GM21737 (cell line): Measurements from ENCODE around the gene CCT2.
"Not testable (repeated sequence)": the region's sequence is repeated elsewhere in the genome, so short reads cannot be mapped to it uniquely, and the experiment has no call there.

Source experiments
- ATAC-seq: cut with Tn5 transposase; IDR thresholded peaks from one replicate; pipeline ENCODE4 v1.9.1; 2021; ENCODE audit warnings: mild to moderate bottlenecking, moderate library complexity; ENCODE audit not compliant: unreplicated experiment

The CCT2 gene

DNA sequence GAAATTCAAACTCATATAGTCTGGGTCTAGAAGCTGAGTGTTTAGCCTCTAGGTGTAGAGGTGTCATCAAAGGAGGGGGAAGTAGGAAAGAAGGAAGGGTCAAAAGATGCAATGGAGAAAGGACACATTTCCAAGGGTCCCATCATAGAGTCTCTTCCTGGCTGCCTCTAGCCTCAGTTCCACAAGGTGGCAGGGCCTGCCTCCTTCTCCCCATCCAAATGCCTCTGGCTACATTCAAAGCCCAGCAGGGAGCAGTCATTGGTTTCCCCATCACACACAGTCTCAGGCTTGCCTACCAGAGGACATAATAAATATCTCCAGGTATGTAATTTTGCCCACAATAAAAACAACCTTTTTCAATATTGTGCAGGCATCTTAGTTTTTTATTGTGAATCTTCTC, 2.1 kb upstream of the CCT2 start:
- ATAC-seq: no peak

DNA sequence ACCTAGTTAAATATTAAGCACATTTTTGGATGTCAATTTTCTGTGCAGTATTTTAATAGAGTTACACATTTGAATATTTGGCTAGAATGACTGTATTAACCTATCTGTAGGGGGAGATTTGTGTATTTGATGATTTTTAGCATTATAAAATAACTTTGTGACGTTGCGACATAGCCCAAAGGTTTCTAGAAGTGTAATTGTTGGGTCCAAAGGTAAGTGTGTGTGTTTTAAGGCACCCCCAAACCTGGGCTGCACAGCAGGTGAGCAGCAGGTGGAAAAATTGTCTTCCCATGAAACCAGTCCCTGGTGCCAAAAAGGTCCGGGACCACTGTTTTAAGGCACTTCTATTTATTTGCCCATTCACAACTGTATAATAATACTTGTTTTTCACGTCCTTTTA, 3.3 kb downstream of the CCT2 start:
- ATAC-seq: no peak

DNA sequence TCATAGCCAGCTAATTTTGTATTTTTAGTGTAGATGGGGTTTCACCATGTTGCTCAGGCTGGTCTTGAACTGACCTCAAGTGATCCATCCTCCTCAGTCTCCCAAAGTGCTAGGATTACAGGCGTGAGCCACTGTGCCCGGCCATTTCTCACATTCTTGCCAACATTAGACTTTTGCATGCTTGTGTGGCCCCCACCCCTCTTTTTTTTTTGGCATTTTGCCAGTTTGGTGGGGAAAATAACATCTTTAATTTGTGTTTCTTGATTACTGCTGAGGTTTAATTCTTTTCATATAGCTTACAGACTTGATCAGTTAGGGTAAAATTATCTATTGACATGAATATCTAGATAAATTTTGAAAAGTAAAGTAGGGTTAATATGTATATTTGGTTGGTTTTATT, 3.8 kb downstream of the CCT2 start:
- ATAC-seq: no peak

DNA sequence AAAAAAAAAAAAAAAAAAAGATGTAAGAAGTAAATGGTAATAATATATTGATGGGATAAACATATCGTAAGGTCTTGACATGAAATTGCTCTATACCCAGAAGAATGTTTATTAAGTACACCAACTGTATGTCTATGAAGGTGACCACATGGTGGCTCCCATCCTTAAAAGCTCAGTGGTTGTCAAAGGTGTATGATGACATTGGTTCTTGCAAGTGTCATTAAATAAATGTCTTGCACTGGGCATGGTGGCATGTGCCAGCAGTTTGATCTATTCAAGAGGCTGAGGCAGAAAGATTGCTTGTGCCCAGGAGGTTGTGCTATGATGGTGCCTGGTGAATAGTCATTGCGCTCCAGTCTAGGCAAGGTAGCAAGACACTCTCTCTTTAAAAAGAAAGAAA, 10.4 kb downstream of the CCT2 start:
- no peak for ATAC-seq

DNA sequence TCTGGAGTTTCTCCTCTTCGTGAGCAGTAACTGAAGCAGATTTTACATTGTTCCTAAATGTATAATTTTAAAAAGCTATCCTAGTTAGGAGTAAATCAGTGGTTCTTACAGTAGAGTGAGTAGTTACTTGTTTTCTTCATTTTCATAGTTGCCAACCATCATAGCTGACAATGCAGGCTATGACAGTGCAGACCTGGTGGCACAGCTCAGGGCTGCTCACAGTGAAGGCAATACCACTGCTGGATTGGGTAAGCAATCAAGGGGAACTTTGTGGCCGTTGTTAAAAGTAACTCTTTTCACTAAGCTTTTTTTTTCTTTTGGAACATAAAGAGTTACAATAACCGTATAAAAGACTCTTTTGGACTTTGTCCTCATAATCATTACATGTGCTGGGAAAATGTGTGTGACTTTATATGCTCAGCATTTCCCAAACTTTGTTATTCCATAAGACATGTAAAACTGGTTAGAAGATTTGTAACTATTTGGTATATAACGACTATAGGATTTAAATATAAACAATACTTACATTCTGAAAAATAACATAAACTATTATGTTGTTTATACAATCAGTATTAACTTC, 13.0 kb downstream of the CCT2 start:
- no peak for ATAC-seq

DNA sequence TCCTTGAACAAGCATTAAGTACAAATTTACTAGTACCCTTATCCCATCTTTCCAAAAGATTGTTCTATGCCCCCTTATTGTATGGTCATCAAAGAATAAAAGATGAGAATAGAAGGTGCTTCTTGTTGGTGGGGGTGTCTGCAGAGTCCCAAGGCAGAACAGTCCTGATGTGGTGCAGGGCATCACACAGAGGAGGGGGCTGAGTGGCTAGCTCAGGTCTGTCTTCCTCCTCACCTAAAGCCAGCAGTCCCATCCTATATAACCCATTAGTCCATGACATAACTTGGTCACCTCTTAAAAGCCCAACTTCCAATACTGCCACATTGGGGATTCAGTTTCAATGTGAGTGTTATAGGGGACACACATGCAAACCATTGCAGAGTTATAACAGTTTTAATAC, 15.5 kb downstream of the CCT2 start:
- ATAC-seq: no peak

DNA sequence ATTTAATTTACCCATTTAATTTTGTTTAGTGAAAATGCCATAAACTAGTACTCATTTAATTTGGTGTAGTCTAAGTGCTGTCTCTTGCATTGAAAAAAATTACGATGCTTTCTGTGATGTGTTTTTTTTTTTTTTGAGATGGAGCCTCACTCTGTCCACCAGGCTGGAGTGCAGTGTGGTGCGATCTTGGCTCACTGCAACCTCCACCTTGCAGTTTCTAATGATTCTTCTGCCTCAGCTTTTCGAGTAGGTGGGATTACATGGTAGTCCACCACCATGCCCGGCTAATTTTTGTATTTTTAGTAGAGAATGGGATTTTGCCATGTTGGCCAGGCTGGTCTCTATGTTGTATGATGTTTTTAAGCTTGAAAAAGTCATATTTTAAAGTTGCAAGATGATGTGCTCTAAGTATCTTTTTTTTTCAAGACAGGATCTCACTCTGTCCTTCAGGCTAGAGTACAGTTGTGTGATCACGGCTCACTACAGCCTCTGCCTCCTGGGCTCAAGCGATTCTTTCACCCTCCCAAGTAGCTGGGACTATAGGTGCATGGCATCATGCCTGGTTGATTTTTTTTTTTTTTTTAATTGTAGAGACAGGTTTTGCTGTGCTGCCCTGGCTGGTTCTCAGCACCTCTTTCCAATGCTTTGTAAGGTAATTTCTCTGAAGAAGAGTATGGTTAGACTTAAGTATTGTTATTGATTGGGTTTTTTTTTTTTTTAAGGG, 16.9 kb downstream of the CCT2 start:
- ATAC-seq: no peak

DNA sequence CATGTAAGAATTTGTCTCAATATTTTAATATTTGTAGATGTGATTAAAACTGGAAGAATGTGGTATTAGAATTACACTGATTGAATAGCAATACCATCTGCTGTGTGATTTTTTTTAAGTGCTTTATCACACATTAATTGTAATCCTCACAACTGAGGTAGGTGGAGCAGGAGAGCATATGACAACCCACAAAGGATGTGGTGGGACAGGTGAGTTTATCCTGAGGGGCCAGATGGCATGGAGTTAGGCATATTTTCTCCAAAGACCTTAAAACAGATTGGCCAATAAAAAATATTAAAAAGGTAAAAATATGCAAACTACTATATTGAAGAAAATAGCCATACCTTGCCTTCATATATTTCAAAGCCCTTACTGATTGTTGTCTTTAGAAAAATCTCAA, 17.7 kb downstream of the CCT2 start:
- no peak for ATAC-seq

DNA sequence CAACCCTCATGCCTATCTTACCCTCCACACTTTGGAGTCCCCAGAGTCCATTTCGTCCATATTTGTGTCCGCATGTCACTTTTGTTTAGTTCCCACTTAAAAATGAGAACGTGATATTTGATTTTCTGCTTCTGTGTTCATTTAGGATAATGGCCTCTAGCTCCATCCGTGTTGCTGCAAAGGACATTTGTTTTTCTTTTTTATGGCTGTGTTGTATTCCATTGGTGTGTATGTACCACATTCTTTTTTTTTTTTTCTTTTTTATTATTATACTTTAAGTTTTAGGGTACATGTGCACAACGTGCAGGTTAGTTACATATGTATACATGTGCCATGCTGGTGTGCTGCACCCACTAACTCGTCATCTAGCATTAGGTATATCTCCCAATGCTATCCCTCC, 18.3 kb downstream of the CCT2 start:
- ATAC-seq: not testable (repeated sequence)

DNA sequence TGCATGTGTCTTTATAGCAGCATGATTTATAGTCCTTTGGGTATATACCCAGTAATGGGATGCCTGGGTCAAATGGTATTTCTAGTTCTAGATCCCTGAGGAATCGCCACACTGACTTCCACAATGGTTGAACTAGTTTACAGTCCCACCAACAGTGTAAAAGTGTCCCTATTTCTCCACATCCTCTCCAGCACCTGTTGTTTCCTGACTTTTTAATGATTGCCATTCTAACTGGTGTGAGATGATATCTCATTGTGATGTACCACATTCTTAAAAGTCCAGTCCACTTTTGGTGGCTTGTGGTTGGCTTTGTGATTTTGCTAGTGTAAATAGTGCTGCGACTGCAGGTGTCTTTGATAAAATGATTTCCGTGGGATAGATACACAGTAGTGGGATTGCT, 19.0 kb downstream of the CCT2 start:
- not testable (repeated sequence) for ATAC-seq

DNA sequence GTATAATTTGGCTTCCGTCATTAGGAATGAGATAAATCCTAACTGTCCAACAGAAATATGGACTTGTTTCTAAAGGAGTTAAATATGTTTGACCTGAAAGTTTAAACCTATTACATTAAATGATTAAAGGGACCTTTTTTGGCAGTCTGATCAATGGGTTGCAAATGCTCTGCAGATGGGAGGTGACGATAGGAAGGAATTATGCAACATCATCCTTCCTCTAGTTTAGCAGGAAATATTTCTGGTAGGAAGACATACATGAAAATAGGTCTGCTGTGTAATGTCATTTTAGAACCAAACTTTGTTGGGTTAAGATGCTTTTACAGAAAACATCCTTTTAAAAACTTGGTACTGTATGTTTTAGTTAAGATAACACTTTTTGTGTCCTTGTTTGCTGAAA, 22.9 kb downstream of the CCT2 start:
- no peak for ATAC-seq

DNA sequence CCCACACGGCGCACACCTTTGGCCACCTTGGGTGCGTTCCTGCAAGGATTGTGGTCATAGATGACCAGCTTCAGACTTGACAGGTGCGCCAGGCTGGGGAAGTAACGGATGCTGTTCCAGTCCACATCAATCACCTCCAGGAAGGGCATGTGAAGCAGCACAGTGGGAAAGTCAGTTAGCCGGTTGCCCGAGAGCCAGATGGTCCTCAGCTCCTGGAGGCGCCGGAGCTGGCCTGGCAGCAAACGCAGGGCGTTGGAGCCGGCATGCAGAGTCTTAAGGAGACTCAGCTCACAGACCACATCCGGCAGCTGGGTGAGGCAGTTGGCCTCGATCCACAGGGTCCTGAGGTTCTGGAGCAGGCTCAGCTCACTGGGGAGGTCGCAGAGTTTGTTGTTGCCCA, 24.9 kb downstream of the CCT2 start:
- no peak for ATAC-seq

DNA sequence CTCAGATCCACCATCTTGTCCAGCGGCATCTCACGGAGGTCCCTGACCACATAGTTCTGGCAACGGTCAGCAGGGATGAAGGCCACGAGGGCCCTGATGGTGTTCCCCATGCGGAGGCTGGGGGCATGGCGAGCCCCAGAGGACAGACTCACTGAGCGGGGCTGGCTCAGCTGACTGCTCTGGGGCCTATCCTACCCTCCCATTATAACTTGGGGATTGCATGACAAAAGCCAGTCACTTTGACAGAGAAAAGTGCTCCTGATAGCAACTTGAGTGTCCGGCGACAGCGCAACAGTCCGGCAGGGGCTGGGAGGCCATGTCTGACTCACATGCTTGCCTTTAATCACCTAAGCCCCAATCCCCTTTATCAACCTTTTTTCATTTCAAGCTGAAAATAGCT, 25.5 kb downstream of the CCT2 start, which contains the start of gene LRRC10:
Gene LRRC10, minus strand, starts transcription at position 179 of the 400 bp plus-strand sequence. Its CDS starts 69 bp downstream, at position 110.
- ATAC-seq: no peak

DNA sequence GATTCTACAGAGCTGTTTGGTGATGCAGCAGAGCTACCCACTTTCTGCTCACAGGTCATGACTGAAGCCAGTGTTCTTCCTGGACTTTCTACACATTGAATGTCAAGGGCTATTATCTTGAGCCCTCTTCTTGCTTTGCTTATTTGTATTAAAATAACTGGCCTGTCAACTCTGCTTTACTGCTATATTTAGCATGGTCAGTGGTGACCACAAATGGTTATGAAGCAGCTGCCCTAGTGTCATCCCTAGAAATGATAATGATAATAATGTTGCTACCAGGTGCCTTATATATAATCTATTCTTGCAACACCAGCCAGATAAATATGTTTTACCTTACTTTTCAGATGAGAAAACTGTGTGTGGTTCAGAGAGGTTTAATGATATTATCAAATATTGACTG, 28.1 kb downstream of the CCT2 start:
- no peak for ATAC-seq

DNA sequence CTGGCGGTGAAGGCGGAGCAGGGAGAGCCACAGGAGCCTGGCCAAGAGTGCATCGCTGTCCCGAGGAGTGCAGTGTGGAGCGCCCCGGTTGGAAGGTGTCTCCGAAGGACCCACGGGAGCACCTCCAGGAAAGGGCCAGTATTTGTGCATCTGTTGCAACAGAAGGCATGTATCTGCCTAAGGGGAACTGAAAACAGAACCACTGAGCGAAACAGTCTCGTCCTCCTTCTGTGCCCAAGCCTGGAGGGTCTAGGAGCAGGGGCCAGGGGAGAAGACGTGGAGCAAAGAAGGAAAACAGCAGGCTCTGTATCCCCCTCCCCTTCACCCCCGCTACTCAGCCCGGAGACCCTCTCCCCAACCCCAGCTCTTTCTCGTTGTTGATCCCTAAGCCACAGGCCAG, 30.8 kb downstream of the CCT2 start:
- ATAC-seq: no peak

DNA sequence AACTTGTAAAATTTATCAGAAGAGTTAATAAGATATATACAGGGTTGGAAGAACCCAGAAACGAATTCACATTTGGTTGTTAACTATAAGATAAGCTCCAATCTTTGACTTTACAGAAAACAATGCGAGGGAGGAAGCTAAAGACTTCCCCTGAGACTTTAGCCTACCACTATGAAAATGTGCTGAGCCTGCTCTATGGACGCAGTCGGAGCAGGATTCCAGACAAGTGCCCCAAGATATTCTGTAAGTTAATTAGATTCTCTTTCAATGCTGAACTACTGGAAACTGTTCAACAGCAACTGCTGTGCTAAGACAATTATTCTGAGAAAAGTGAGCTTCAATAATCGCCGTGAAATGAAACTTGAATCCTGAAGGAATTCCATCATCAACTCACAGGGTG, 33.8 kb downstream of the CCT2 start:
- ATAC-seq: no peak

DNA sequence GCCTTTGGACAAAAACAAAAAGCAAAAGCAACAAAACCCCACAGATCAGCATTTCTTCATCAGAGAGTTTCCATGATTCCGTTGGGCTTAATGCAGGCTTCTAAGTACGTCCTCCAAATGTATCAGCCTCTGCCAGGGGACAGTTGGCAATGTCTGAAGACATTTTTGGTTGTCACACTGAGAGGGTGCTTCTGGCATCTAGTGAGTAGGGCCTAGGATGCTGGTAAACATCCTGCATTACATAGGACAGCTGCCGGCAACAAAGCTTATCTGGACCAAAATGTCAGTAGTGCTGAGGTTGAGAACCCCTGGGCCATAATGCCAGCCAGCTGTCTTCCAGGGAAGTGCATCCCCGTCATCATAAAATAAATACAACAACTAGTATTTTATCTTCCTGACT, 34.8 kb downstream of the CCT2 start:
- ATAC-seq: no peak

DNA sequence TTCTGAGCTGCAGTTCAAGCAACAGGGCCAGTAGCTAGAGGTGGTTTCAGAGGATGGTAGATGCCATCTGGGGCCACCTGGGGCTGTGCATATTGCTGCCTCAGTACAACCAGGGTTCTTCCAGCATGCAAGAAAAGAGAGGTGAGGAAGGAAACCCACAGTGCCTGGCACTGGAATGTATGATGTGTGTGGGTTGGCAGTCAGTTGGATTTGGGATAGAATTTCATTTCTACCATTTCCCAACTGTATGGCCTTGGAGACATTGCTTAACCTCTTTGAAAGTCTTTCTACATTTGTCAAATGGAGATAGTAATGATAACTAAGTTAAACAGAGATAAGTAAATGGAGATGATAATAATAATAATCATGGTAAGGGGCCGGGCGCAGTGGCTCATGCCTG, 35.7 kb downstream of the CCT2 start:
- ATAC-seq: no peak

DNA sequence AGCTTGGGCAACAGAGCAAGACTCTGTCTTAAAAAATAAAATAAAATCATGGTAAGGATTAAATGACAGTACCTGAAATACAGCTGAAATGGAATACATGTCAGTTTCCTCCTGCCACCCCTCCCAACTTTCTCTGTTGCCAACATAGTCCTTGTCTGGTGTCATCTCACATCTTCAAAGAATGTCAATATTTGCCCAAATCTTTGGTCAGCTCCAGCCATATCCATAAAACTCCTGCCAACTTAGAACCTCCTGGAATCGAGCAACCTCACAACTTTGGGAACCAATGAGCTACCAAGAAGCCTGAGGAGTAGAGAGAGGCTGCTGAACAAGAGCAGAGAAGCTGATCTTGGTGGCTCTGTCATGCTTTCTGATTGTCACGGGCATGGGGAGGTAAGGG, 36.3 kb downstream of the CCT2 start:
- ATAC-seq: no peak

DNA sequence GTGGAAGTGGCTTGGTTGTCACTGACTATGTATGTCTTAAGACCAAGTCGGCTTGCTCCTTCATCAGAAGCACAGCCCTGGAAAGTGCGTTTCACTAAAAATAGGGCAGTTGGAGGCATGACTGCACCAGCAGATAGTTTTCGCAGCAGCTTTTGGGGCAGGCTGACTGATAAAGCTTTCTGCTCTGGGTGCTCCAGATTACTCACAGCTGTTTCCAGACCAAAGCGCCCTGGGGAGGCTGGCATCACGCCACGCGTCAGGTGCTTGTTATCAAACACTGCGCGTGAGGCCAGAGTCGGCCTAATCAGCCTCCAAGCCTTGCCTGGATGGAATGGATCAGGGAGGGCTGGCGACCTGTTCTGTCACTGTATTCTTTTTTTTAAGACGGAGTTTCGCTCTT, 38.7 kb downstream of the CCT2 start:
- ATAC-seq: no peak

DNA sequence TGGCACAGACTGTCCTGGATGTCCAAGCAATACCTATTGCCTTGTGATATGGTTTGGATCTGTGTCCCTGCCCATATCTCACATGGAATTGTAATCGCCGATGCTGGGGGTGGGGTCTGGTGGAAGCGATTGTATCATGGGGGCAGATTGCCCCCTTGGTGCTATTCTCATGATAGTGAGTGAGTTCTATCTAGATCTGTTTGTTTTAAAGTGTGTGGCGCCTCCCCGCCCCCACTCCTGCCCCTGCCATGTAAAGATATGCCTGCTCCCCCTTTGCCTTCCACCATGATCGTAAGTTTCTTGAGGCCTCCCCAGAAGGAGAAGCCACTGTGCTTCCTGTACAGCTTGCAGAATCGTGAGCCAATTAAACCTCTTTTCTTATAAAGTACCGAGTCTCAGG, 42.2 kb downstream of the CCT2 start:
- no peak for ATAC-seq

DNA sequence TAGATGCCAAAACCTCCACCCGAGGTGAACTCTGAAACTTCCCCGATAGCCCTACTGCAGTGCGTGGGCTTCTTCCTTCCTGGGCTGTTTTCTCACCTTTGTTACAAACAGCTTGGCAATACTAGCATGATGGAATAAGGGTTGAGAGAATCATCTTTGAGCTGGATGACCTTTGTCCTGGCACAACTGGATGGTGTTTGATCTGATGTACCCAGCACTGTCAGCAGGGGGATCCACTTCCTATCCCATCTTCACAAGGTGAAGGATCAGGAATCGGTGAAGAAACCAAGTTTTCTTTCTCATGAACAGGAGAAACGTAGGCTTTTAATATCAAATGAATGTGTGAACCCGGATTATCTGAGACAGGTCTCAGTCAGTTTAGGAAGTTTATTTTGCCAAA, 44.9 kb downstream of the CCT2 start:
- no peak for ATAC-seq

DNA sequence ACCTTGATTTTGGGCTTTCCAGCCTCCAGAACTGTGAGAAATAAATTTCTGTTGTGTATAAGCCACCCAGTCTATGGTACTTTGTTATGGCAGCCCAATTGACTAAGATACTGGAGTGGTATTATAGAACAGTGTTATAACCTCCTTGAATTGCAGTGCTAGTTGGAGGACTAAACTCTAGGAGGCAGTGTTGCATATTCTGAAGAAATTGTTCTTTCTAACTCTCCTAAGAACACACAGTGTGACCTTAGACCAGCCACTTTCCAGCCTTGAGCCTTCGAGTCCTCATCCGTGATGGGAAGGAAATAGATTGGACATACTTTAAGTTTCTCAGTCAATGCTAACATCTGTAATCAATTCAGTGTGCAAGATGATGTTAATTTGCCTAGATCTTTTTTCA, 47.8 kb downstream of the CCT2 start:
- ATAC-seq: no peak
